Activated T-cell treated with anti-CD3 and anti-CD28 coated beads for 48 hours (primary cell): ENCODE data around the gene METTL25.

ENCODE experiments used
- DNase-seq: peaks from one replicate; pipeline ENCODE4 v3.0.0-alpha.2; 2020; ENCODE audit warnings: low read depth

METTL25 gene

DNA sequence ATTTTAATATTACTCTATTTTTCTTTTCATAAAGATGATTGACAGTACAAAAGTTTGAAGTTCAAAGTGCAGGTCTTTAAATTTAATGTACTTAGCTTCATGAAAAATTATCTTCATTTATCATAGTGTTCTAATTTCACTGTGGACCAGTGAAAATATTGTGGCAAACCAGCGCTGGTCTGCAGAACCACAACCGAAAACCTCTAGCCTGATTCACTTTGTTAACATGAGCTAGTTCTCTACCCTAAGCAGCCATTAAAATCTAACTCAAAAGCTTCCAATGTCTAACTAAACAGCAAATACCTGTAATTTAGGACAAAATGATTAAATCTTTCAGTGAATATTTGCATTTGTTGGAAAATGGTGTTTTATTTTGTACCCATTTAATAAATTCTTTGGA is 167.3 kb downstream of the METTL25 start:
- no peak for DNase-seq

DNA sequence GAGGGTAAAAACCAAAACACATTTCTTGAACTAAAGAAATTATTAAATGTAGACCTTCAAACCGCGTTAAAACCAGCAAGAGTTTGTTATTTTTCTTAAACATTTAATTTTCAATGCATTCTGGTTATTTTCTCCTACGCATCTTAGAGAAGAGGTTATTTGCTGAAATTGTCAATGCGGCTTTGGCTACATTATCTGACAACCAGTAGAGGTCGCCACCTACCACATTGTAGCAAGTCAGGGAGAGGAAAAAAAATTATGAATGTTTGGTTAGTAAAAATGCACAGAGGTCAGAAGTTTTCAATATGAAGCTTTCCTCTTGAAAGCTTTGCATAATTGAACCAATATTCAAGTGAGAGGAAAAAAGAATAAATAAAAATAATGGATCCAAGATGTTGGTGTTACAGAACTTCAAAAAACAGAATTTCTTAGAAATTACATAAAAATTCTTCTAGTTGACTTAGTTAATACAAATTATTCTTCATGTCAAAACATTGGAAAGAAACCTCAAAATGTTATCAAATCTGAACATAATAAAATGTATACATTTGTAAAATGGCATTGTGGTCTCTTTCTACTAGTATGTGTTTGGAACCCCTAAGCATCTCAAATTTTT is 168.9 kb downstream of the METTL25 start:
- no peak for DNase-seq
